ENCODE results near the gene TIMM29. TPM values are rescaled to one million over a fixed set of nuclear protein-coding genes. Genes with fewer than 3 reads are reported as not detected.

The TIMM29 gene
- total RNA-seq, 1 donor from 2014 or later, result 42.1 TPM

GRCh38 chr19:10915130-10916091 lies 13.2 kb upstream of the TIMM29 start:
- peaks cover 29% of the 10 kb centered on the region for H3K36me3 ChIP-seq (ENCODE audit: control insufficient read depth, insufficient read depth, low read length)
- FAIRE-seq, result no peak
- TF ChIP-seq CTCF (IDR thresholded peaks at IDR 0.05; ENCODE audit: insufficient read depth, low read length, severe bottlenecking), result no peak

GRCh38 chr19:10916602-10917001 lies 12.0 kb upstream of the TIMM29 start:
- H3K4me3 ChIP-seq (ENCODE audit: low read depth, low read length), result no peak overlapping the region
- TF ChIP-seq CTCF (IDR thresholded peaks at IDR 0.05; ENCODE audit: insufficient read depth, low read length, severe bottlenecking), result no peak
- FAIRE-seq (no peak), DNase-seq (ENCODE audit: low read depth) (no peak)
- H3K36me3 ChIP-seq (ENCODE audit: control insufficient read depth, insufficient read depth, low read length), result peaks cover 26% of the 10 kb centered on the region
- H3K27me3 ChIP-seq (ENCODE audit: control insufficient read depth, insufficient read depth, low read length), result no peaks in the 10 kb centered on the region

More at GRCh38 chr19:10915130-10916091, 13.2 kb upstream of the TIMM29 start:
- H3K4me3 ChIP-seq (ENCODE audit: low read depth, low read length), result no peak overlapping the region
- H3K27me3 ChIP-seq (ENCODE audit: control insufficient read depth, insufficient read depth, low read length), result no peaks in the 10 kb centered on the region
- DNase-seq (ENCODE audit: low read depth), result peak; percentile 73

DNA sequence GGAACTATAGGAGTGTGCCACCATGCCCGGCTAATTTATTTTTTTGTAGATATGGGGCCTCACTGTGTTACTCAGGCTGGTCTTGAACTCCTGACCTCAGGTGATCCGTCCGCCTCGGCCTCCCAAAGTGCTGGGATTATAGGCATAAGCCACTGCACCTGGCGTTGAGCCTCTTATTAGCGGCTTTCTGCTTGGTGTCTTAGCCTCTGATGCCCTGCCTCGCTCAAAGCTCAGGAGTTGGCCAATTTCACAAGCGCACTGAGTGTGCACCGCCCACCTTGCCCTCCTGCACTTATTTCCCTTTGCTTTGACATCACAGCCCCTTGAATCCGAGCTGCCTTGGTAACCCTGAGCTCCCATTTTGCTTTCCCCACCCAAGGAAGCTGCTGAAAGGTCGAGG lies 10.3 kb upstream of the TIMM29 start:
- Histone ChIP-seq H3K4me3 (ENCODE audit: low read depth, low read length) (no peak overlapping the region), H3K27me3 (ENCODE audit: control insufficient read depth, insufficient read depth, low read length) (no peaks in the 10 kb centered on the region), H3K36me3 (ENCODE audit: control insufficient read depth, insufficient read depth, low read length) (peaks cover 28% of the 10 kb centered on the region)
- FAIRE-seq, result no peak
- no peak for TF ChIP-seq CTCF (IDR thresholded peaks at IDR 0.05; ENCODE audit: insufficient read depth, low read length, severe bottlenecking)
- no peak for DNase-seq (ENCODE audit: low read depth)

DNA sequence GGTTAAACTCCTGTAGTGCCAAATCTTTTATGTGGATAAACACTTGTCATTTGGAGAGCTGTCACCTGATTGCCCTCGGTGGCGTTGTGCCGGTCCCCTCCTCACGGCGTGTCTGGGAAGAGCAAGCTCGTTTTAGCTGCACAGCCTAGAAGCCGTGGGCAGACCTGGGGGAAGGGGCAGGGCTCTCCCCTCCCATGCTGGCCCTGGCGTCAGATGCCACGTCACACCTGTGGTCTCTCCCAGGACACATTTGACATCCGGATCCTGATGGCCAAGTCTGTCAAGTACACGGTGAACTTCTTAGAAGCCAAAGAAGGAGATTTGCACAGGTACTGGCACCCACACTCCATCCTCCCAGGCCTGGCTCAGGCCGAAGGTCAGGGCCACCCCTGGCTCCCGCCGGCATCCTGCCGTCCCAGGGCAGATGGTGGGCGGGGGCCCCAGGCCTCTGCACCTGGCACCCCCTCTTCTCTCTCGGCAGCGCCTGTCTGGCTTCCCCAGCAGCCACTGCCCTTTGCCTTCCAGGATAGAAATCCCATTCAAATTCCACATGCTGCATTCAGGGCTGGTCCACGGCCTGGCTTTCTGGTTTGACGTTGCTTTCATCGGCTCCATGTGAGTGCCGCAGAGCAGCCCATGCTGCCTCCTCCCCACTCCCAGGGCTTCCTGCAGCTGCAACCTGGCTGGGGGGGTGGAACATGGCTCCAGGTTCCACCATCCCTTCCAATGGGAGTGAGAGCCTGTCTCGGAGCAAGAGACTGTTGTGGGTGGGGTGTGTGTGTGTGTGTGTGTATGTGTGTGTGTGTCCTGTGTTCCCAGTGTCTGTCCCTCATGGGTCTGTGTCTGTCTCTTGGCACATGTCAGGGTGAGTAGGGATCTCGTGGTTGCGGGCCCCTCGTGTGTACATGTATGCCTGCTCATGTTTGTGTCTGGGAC lies 9.0 kb upstream of the TIMM29 start:
- no peak for TF ChIP-seq CTCF (IDR thresholded peaks at IDR 0.05; ENCODE audit: insufficient read depth, low read length, severe bottlenecking)
- H3K36me3 ChIP-seq (ENCODE audit: control insufficient read depth, insufficient read depth, low read length), result peaks cover 30% of the 10 kb centered on the region
- no peaks in the 10 kb centered on the region for H3K27me3 ChIP-seq (ENCODE audit: control insufficient read depth, insufficient read depth, low read length)
- DNase-seq (ENCODE audit: low read depth), result no peak
- no peak overlapping the region for H3K4me3 ChIP-seq (ENCODE audit: low read depth, low read length)
- no peak for FAIRE-seq

DNA sequence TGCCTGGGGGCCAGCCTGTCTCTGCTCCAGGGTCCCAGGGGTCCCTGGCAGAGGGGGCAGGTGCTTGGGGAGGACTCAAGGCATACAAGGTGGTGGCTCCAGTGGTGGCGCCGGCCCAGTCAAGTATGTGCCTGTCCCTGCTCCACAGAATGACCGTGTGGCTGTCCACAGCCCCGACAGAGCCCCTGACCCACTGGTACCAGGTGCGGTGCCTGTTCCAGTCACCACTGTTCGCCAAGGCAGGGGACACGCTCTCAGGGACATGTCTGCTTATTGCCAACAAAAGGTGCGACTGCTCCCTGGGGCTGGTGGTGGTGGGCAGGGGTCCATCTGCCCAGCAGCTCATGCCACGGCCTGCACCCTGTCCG lies 8.3 kb upstream of the TIMM29 start:
- DNase-seq (ENCODE audit: low read depth), result no peak

More for the DNA sequence above, 8.3 kb upstream of the TIMM29 start:
- TF ChIP-seq CTCF (IDR thresholded peaks at IDR 0.05; ENCODE audit: insufficient read depth, low read length, severe bottlenecking), result no peak
- H3K36me3 ChIP-seq (ENCODE audit: control insufficient read depth, insufficient read depth, low read length), result peaks cover 27% of the 10 kb centered on the region
- FAIRE-seq, result no peak
- H3K27me3 ChIP-seq (ENCODE audit: control insufficient read depth, insufficient read depth, low read length), result no peaks in the 10 kb centered on the region
- H3K4me3 ChIP-seq (ENCODE audit: low read depth, low read length), result no peak overlapping the region
